ENCODE data around the gene THAP3.

- no peak for TF ChIP-seq CTCF (IDR thresholded peaks at IDR 0.05)
- TF ChIP-seq EP300 (IDR thresholded peaks at IDR 0.05), result no peak
- TF ChIP-seq POLR2A (IDR thresholded peaks at IDR 0.05), result no peak
These were observed 13.6 kb downstream of the THAP3 start for GRCh38 chr1:6638226-6638625.

Data from upper lobe of left lung (tissue), 4 donors.